Astrocyte of the spinal cord (primary cell): ENCODE results near the gene PTPRN2.

Experiments
- DNase-seq: peaks from one replicate; pipeline ENCODE4 v3.0.0; 2011; ENCODE audit warnings: low read depth, low spot score
- H3K4me3 ChIP-seq: 2 replicates; pipeline ENCODE4 v1.5.1; 2011; ENCODE audit warnings: low read depth, mild to moderate bottlenecking, low read length, moderate library complexity
- in situ Hi-C: cut with HindIII; loops from 2 replicates; pipeline ENCODE4 v1.10.0; 2017; ENCODE audit warnings: low sequenced_read_pairs
- TF ChIP-seq, protein P1 (sequence below): IDR thresholded peaks from 2 replicates; pipeline ENCODE4 v1.5.1; 2012; ENCODE audit warnings: low read depth, mild to moderate bottlenecking, low read length, inconsistent platforms

Gene PTPRN2

DNA sequence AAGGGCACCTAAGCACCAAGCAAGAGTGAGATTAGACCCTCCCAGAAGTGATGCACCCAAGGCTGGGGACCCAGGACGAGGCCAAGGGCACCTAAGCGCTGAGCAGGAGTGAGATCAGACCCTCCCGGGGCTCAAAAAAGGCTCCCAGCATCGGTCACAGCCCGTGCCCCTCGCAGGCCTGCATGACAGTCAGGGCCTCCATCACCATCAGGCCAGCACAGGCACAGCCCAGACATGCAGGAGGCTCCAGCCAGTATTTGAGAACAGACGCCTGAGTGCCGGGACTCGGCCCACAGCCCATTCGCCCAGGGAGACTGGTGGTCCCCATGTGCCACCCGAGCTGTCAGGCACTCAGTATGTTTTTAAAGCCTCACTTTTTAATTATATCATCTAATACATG lies 595.9 kb downstream of the PTPRN2 start:
- TF ChIP-seq, protein P1, sequence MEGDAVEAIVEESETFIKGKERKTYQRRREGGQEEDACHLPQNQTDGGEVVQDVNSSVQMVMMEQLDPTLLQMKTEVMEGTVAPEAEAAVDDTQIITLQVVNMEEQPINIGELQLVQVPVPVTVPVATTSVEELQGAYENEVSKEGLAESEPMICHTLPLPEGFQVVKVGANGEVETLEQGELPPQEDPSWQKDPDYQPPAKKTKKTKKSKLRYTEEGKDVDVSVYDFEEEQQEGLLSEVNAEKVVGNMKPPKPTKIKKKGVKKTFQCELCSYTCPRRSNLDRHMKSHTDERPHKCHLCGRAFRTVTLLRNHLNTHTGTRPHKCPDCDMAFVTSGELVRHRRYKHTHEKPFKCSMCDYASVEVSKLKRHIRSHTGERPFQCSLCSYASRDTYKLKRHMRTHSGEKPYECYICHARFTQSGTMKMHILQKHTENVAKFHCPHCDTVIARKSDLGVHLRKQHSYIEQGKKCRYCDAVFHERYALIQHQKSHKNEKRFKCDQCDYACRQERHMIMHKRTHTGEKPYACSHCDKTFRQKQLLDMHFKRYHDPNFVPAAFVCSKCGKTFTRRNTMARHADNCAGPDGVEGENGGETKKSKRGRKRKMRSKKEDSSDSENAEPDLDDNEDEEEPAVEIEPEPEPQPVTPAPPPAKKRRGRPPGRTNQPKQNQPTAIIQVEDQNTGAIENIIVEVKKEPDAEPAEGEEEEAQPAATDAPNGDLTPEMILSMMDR, result no peak
- DNase-seq, result no peak
- H3K4me3 ChIP-seq, result no peak overlapping the region
- in situ Hi-C loops, result no loop called here

GRCh38 chr7:157991351-157991750 lies 596.3 kb downstream of the PTPRN2 start:
- no peak for DNase-seq
- in situ Hi-C loops, result no loop called here
- TF ChIP-seq, protein P1, result no peak
- H3K4me3 ChIP-seq, result no peak overlapping the region

- in situ Hi-C loops, result no loop called here
- H3K4me3 ChIP-seq, result no peak overlapping the region
- no peak for DNase-seq
- TF ChIP-seq, protein P1, result no peak
Observed at GRCh38 chr7:157990881-157991250, 596.8 kb downstream of the PTPRN2 start.

GRCh38 chr7:157990226-157990880 lies 597.3 kb downstream of the PTPRN2 start:
- no peak overlapping the region for H3K4me3 ChIP-seq
- TF ChIP-seq, protein P1, result no peak
- in situ Hi-C loops, result no loop called here
- no peak for DNase-seq

DNA sequence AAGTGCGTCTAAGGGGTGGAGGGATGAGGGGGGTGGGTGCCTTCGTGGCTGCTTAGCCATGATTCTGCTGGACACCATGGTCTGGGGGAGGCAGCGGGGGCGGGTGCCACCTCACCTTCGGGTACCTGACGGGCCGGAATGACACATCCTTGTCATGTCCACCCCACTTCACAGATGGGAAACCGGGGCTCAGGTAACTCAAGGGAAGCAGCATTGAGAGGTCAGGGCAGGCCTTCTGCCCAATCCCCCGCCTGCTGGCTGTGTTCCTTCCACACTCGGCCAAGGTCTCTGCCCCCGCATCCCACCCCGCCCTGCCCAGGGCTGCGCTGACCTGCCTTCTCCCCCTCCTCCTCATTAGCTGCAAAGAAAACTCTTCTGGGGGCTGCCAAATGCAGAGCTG lies 598.0 kb downstream of the PTPRN2 start:
- TF ChIP-seq, protein P1, result no peak
- no peak overlapping the region for H3K4me3 ChIP-seq
- no peak for DNase-seq
- in situ Hi-C loops, result no loop called here

DNA sequence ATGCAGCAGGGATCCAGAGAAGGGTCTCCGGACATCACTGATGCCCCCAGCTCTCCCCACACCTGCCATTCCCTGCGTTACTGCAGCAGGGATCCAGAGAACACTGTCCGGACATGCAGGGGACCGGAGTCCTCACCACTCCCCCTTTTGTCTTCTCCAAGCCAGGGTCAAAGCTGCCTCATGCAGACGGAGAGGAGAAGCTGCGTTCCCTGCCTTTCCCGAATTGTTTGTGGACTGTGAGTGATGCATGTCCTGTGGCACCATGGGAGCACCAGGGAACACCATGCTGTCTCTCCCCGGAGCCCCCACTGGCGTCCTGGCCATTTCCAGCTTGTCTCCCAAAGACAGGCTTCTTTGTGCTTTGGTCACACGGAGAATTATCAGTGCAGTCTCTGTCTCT lies 599.7 kb downstream of the PTPRN2 start:
- DNase-seq, result no peak
- H3K4me3 ChIP-seq, result no peak overlapping the region
- in situ Hi-C loops, result no loop called here
- TF ChIP-seq, protein P1, result no peak
